HG02759 (cell line): ENCODE measurements around the gene CERS6.
"Not testable (repeated sequence)": the region's sequence is repeated elsewhere in the genome, so short reads cannot be mapped to it uniquely, and the experiment has no call there.

Experiments
- ATAC-seq: cut with Tn5 transposase; IDR thresholded peaks from one replicate; pipeline ENCODE4 v1.9.1; 2021; ENCODE audit warnings: mild to moderate bottlenecking, moderate library complexity; ENCODE audit not compliant: unreplicated experiment

Gene CERS6

DNA sequence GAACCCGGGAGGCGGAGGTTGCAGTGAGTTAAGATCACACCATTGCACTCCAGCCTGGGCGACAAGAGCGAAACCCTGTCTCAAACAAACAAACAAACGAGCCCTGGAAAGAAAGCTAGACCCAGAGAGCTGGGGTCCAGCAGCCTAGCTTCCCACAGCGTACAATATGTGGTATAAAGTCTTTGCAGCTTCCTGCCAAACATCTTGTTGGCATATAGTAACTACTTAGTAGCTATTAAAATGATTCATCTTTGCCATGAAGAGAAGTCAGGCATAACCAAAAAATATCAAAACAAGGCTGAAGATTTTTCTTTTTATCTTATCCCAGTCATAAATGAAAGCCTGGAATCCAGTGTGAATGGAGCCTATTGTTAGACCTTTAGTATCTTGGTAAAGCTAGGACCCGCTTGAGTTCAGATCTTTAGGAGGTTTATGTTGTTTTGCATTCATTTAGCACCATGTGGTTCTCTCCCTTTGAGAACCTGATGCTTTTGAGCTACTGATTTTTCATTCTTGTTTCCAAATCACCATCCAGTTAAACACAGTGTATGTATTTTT, 206.7 kb downstream of the CERS6 start:
- no peak for ATAC-seq

DNA sequence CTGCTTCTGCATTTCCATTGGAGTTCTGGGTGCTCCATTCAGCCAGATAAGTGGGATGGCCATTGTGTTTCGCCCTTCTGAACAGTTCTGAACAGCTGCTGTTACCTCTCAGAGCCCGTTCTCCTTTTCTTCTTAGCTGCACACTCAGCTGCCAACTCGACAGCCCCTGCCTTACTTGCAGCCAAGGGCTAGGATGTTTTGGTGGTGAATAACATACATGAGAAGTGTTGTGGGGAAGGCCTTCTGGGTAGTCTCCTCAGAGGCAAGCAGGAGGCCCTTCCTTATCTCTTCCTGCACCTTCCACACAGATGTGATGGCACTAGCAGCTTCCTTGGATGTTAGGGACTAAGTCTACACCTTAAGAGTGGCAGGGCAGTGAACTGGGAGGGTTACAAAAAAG, 207.9 kb downstream of the CERS6 start:
- no peak for ATAC-seq

DNA sequence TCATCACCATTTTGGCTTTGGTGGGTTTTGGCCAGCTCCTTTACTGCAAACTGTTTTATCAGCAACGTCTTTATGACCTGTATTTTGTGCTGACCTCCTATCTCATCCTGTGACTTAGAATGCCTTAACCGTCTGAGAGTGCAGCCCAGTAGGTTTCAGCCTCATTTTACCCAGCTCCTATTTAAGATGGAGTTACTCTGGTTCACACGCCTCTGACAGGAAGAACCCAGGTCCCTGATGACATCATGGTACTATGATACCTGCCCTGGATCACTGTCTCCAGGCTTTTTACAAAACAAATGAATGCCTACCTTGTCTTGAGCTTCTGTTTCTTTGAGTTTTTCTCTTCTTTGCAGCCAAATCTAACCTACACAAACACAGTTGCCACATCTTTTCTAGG, 208.6 kb downstream of the CERS6 start:
- not testable (repeated sequence) for ATAC-seq

DNA sequence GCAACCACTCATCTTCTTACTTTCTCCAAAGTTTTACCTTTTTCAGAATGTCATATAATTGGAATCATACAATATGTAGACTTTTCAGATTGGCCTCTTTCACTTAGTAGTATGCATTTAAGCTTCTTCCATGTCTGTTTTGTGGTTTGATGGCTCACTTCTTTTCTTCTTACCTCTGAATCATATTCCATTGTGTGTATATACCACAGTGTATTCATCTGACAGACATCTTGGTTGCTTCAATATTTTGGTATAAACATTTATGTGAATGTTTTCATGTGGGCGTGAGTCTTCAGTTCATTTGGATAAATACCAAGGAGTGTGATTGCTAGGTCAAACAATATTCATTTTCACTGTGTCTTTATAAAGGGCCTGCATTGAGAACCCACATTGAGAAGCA, 210.3 kb downstream of the CERS6 start:
- no peak for ATAC-seq

DNA sequence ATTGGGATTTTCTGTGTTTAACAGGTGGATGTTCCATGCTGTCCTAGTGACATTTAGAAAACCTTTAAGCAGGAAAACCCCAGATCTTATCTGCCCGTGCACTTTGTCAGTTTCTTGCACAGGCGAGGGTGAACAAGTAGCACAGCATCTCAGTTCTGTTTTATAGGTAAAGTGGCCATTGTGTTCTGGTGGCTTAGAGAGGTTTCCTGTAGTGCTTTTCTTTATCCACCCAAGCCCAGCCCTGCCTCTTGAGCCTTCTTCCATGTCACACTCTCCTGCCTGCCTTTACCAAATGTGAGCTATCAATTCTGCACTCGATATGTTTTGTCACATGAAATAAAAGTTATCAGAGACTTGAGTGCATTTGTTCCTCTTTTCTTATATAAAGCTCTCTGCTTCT, 211.1 kb downstream of the CERS6 start:
- no peak for ATAC-seq

DNA sequence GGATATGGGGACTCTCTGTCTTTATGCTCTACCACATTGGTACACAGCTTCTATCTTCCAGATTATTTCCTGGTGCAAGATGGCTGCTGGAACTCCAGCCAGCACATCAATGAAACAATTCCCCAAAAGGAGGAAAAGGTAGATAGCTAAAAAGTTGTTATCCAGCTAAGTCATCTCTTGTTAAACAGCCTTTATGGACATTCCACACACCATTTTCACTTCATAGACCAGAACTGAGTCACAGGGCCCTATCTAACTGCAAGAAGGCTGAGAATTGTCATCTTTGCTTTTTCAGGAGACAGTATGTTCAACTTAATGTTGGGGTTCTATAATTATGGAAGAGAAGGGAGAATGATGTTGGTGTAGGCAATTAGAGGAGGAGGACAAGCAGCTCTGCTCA, 213.1 kb downstream of the CERS6 start:
- ATAC-seq: no peak

DNA sequence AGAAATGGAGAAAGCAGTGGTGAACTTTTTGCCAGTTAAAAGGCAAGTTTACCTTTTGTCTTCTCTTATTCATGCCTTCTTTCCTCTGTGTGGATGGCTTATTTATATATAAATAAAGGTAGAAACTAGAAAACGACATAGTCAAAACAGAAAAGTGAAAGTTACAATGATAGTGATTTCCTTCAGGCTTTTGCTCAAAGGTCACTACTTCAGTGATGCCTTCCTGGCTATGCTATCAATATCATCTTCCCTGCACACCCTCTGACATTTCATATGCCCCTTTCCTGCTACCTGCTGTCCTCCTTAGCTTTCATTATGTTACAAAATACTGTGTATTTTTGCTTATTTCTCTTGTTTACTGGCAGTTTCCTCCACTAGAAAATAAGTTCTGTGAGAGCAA, 214.4 kb downstream of the CERS6 start:
- ATAC-seq: no peak

DNA sequence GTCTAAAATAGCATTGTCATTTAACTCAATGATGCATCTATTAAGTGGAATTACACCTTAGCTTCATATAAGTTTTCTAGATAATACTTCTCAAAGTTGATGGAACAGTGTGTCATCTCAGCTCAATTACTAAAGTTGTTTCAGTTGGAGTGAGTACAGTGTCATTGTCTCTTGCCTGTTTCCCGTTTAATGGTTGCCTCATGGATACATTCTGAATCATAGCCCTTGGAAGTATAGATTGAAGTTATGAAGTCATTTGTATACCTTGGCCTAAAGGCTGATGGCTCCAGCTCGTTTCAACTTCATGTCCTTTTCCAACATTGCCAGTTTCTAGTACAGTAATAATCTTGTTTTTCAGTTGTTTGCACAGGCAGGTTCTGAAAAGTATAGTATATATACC, 215.9 kb downstream of the CERS6 start:
- no peak for ATAC-seq

DNA sequence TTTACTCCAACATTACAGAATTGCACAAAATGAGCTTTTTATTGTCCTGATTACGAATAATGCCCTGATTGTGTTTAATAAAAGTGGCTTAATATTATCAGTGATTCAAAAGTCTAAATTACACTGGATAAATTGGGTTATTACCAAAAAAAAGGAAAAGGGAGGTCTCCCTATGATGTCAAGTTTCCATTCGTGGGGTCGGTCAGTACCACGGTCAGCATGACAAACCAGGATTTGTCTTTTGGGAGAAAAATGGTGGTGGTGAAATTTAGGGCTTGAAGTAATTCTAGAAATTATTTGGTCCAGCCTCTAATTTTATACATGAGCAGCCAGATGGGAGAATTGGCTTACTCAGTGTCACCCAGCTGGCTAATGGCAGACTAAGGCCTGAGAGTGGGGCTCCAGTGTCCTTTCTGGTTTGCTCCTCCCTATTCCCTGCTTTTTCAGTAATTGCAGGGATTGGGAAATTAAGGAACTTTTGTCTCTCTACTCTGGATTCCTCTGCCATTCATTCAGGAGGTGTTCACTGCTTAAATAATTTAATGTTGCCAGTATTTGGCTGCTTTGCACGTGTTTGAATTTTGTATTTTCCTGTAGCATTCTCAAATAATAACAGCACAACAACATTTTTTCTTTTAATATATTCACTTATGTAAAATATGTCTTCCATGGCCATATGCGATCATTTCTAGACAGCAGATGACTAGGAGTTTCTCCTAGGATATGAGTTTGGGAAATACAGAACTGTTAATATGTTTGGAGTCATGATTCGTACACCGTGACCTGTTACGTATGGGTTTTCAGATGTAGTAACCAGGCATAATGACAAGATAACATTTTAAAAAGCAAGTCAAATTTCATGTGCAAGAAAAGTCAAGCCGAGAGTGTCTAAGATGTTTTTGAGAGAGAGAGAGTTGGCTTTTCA, 217.5 kb downstream of the CERS6 start:
- ATAC-seq: no peak

DNA sequence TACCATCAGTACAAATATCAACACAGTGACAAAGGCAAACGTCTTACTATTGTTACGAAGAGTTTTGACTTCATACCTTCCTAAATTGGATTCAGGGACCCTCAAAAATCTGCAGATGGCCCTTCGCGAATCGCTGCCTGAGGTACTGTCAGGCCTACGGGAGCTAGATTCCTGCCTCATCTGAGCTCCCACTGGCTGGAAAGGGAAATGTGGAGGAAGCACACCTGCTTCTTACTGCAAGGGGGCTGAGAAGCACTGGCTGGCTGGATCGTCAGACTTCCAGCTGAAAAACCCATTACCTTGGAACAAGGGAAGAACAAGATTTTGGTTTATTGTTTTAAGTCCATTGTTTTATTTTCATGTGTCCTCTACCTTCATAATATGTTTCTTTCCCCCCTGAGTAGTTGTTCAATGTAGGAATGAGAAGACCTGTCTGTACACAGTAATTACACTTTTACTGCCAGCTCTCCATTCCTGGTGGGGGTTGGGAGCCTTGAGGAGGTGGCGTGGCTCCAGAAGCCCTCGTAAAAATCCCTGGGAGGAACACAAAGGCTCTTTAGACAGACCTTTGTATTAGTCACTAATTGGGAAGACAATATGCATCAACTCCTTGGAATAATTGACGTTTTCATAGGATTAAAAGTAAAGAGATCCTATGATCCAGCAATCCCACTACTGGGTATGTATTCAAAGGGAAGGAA, 222.2 kb downstream of the CERS6 start:
- ATAC-seq: no peak

DNA sequence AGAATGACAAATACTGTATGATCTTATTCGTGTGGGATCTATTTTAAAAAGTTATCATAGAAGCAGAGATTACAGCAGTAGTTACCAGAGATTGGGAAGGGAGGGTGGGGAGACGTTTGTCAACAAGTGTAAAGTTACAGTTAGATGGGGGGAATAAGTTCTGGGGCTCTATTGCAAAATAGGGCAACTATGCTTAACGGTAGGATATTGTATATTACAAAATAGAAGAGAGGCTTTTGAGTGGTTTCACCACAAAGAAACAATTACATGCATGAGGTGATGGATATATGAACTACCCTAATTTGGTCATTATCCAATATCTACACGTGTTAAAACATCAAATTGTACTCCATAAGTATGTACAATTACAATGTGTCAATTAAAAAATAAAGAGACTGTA, 223.0 kb downstream of the CERS6 start:
- ATAC-seq: no peak

DNA sequence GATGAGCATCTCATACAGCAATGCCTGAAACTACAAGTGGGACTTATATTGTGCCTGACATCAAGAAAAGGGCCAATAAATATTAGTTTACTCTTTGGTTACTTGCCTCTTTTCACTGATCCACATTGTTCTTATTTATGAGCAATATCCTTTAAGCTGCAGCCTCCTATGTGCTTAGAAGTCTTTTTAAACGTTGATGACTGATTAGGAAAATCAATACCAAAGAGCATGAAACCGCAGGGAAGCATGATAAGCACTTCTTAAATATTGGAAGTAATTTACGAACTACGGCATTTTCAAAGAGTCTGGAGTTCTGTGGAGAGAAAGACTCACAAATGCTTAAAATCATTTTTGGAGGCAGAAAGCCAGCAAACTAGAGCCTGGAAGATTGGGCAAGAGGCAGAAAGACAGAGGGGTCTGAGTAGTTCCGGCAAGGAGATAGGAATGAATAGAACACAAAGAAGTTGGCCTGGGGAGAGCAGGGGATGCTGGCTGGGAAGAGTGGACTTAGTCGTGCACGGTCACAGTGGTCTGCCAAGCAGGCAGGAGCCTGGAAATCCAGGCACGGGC, 223.8 kb downstream of the CERS6 start:
- ATAC-seq: no peak

DNA sequence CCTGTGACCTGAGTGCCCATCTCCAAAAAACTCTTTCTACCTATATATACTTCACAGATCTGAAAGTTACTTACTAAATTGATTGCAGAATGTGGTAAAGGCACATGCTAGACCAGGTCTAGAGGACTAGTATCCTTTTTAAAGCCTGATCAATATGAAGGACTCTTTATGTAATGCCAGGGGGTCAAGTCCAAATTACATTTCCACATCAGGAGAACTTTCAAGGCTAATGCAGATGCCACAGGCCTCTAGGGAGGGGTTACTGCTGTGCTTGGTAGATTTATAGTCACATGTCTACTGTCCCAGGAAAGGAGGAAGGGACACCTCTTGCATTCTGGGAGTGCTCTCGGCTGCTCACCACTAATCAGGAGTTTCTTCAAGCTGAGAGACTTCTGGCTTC, 227.9 kb downstream of the CERS6 start:
- ATAC-seq: no peak

DNA sequence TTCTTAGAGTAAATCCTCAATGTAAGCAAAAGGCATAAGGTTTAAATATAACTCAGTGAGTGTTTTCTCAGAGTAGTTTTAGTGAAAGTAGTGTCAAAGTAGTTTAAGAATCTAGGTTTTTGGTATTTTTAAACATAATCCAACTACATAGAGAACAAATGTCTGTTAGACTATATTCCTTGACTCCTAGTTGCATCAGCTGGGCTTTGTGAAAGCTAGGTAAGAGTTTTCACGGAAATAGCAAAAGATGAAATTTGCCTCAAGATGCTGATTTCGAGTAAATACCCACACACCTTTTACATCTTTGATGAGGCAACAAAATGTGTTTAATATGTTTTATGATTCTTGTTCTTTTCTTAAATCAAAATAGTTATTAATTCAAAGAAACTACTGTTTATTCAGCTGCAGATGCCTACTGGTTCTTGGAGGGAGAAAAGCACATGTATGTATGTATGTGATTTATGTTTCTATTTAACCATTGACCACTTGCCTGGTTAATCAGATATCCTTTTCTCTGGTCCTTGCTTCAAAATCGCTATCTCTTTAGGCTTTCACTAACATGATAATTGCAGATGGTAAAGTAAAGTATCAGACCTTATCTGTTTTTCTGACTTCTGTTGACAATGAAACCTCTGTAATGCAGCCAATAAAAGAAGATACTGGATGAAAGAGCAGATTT, 229.0 kb downstream of the CERS6 start:
- ATAC-seq: no peak

DNA sequence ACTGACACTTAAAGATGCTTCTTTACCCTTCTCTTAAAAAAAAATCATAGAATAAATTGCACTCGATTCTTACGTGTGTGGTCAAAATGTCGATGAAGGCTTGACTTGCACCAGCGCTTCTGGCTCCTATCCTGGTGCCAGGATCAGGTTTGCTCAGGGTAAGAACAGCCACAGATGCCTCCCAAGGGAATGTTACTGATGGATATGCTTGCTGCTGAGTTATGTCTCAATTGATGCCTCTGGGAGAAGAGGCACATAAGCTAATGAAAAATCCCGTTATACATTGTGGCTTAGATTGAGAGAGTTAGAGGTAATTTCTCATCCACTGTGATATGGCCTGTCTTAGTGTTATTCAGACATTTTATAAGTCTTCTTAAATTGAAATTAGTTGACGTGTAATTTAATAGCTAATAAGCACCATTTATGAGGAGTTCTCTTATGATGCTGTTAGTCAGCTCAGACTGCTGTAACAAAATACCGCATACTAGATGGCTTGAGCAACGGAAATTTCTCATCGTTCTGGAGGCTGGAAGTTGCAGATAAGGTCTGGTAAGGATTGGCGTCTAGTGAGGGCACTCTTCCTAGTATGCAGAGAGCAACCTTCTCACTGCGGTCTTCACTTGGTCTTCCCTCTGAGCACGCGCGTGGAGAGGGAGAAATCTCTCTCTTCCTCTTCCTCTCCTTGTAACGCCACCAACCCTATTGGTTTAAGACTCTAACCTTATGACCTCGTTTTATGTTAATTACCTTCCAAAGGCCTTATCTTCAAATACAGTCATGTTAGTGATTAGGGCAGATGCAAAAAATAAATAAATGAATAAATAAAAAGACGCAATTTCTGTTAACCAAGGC, 229.8 kb downstream of the CERS6 start:
- no peak for ATAC-seq

DNA sequence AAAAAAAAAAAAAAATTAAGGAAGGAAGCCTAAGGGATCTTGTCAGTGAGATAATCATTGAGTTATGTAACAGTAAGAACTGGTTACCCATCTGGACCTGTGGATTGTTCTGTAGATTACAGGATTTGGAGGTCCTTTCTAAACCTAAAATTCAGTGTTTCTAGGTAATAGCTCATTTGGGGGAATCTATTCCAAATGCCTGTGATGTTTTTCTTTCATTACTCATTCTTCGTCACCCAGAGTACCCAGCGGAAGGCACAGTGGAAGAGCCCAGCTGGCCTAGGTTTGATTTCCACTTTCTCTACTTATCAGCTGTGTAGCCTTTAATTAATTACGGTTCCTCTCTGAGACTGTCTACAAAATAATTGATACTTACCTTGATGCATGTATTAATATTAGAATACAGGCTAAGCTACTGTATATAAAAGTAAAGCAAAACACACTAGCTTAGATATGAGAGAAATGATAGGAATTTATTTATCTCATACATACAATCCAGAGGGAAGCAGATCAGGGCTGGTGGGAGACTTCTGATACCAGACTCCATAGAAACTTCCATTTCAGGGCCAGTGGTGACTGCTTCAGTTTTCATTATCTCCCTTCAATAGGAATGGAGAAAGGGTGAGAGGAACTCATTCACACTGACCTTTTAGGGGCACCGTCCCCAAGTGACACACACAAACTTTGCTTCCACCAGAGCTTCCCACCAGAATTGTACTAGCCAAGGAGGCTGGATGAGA, 230.6 kb downstream of the CERS6 start:
- ATAC-seq: no peak

DNA sequence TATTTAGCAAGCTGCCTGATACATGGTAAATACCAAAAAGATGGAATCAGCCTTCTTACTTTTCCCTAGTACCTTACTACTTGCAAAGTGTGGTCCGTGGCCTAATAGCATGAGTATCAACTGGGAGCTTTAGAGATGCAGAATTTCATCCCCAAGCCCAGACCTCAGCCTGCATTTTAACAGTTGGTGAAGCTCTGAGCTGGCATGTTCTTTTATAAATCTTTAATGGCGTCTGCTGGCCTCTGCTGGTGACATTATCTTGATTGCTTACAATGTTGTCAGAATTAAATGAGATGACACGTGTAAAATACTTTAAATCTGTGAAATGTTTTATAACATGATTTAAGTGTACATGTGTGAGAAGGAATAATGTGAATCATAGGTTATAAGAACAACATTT, 231.2 kb downstream of the CERS6 start:
- ATAC-seq: no peak

DNA sequence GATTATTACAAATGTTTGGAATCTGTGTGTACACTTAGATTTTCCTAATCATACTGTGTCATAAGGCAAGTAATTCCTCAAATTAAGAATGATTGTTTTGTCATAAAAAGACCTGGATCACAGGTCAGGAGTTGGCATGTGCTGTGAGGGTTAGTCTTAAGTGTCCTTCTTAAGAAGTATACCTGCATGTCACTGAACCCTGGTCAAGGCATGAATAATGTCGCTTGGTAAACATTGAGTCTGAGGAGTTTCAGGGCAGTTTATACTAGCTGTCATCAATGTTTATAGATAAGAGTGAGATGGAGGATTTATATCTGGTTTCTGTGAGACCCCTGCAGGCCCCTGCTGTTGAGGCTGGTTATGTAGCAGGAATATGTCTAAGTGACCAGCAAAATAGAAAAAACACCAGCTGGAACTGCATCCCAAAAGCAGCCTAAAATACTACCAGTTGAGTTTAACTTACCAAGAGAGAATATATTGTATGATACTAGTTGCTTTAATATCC, 234.4 kb downstream of the CERS6 start:
- no peak for ATAC-seq

DNA sequence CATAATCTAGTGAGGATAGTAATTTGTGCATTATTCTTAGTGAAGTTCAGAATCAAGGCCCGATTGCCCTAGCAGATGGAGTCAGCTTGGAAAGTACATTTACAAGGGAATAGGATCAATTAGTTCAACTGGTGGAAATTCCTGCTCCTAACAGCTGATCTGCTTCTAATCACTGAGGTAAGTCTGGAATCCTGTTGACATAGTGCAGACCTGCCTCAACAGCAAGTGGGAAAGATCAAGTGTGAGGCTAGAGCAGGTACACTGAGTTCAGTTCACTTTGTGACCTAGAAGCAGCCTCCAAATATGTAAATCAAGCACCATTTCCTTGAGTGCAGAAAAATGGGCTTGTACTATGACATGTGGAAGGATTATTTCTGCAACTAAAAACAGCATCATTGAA, 235.1 kb downstream of the CERS6 start:
- ATAC-seq: no peak
